ENCODE measurements around the gene PGC.

The PGC gene

DNA sequence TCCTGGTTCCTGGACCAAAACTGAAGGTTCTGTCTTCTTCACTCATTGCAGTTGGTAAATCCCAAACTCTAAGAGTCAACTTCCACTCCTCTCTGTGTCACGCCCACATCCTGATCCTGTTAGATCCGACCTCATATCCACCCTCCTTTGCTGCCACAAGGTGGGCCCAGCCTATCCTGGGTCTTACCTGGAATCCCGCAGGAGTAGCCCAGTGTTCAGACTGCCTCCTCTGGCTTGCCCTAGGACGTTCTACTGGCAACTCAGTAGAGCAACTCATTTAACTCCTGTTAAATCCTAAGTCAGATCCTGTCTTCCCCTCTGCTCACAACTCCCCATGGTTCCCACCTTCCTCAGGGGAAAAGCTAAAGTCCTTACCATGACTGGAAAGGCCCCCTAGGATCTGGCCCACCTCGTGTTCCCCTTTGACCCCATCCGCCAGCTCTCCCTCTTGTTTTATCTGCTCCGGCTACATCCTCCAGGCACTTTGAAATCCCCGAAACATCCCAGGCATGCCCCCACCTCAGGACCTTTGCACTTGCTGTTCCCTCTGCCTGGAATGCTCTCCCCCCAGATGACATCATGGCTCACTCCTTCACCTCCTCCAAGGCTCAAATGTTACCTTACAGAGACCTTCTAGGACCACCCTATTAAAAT lies 55.6 kb downstream of the PGC start:
- H3K27ac ChIP-seq = 0 out of 22 replicates have a peak overlapping the region, but pooled peaks of 1 of the 11 experiments have one; percentile 4
- no peaks in the 10 kb centered on the region for H3K9me3 ChIP-seq (replicated peaks in 1 of 11)
- no peak for TF ChIP-seq Cebpa-rat (IDR thresholded peaks at IDR 0.05)
- no peak overlapping the region for H3K9ac ChIP-seq
- no peak overlapping the region for H3K4me2 ChIP-seq
- H4K20me1 ChIP-seq = peaks cover 13 to 100% (median 74%) of the 10 kb centered on the region in 11 experiments; a peak in 19 of 22 replicates
- peaks cover 23 to 30% (median 29%) of the 10 kb centered on the region in 10 experiments for H3K4me1 ChIP-seq
- peaks cover 62 to 86% (median 73%) of the 10 kb centered on the region in 11 experiments for H3K36me3 ChIP-seq
- no peaks in the 10 kb centered on the region for H3K27me3 ChIP-seq
- no peak overlapping the region for H3K4me3 ChIP-seq

GRCh38 chr6:41690541-41691330 lies 56.5 kb downstream of the PGC start:
- Histone ChIP-seq H3K4me1 (peaks cover 18 to 25% (median 24%) of the 10 kb centered on the region in 10 experiments), H3K36me3 (peaks cover 65 to 88% (median 76%) of the 10 kb centered on the region in 11 experiments), H3K9me3 (replicated peaks in 1 of 11) (no peaks in the 10 kb centered on the region), H3K4me2 (no peak overlapping the region), H3K4me3 (no peak overlapping the region), H3K27ac (no peak overlapping the region), H3K27me3 (no peaks in the 10 kb centered on the region), H3K9ac (no peak overlapping the region), H4K20me1 (peaks cover 13 to 100% (median 70%) of the 10 kb centered on the region in 11 experiments; a peak in 19 of 22 replicates)
- no peak for TF ChIP-seq Cebpa-rat (IDR thresholded peaks at IDR 0.05)

- no peak for TF ChIP-seq Cebpa-rat (IDR thresholded peaks at IDR 0.05)
- no peak overlapping the region for H3K4me3 ChIP-seq
- no peaks in the 10 kb centered on the region for H3K9me3 ChIP-seq (replicated peaks in 1 of 11)
- H3K9ac ChIP-seq = peak overlapping the region in 2 of 11 experiments; percentile 10 to 18; a peak in 1 of 22 replicates
- H4K20me1 ChIP-seq = peaks cover 18 to 100% (median 63%) of the 10 kb centered on the region in 11 experiments; a peak in 18 of 22 replicates
- peaks cover 6 to 16% (median 12%) of the 10 kb centered on the region in 10 experiments for H3K4me1 ChIP-seq
- H3K27me3 ChIP-seq = no peaks in the 10 kb centered on the region
- no peak overlapping the region for H3K4me2 ChIP-seq
- H3K27ac ChIP-seq = no peak overlapping the region
- H3K36me3 ChIP-seq = peaks cover 79 to 89% (median 82%) of the 10 kb centered on the region in 11 experiments
These were observed 57.8 kb downstream of the PGC start for GRCh38 chr6:41689171-41690008.

GRCh38 chr6:41688256-41688965 lies 58.8 kb downstream of the PGC start:
- peaks cover 15 to 100% (median 60%) of the 10 kb centered on the region in 11 experiments; a peak in 18 of 22 replicates for H4K20me1 ChIP-seq
- no peak overlapping the region for H3K4me2 ChIP-seq
- no peaks in the 10 kb centered on the region for H3K27me3 ChIP-seq
- no peak overlapping the region for H3K27ac ChIP-seq
- no peaks in the 10 kb centered on the region for H3K9me3 ChIP-seq (replicated peaks in 1 of 11)
- peaks cover 11 to 18% (median 13%) of the 10 kb centered on the region in 10 experiments for H3K4me1 ChIP-seq
- no peak overlapping the region for H3K4me3 ChIP-seq
- TF ChIP-seq Cebpa-rat (IDR thresholded peaks at IDR 0.05) = no peak
- H3K36me3 ChIP-seq = peaks cover 80 to 94% (median 88%) of the 10 kb centered on the region in 11 experiments
- peak overlapping the region in 2 of 11 experiments; percentile 10 to 18; a peak in 2 of 22 replicates for H3K9ac ChIP-seq

GRCh38 chr6:41687501-41688175 lies 59.6 kb downstream of the PGC start:
- Histone ChIP-seq H3K9me3 (replicated peaks in 1 of 11) (no peaks in the 10 kb centered on the region), H3K4me1 (peaks cover 17 to 24% (median 19%) of the 10 kb centered on the region in 10 experiments), H3K9ac (no peak overlapping the region; a peak in 1 of 22 replicates), H3K27ac (no peak overlapping the region), H4K20me1 (peaks cover 11 to 100% (median 56%) of the 10 kb centered on the region in 11 experiments; a peak in 18 of 22 replicates), H3K27me3 (no peaks in the 10 kb centered on the region), H3K4me2 (no peak overlapping the region), H3K4me3 (no peak overlapping the region), H3K36me3 (peaks cover 80 to 89% (median 87%) of the 10 kb centered on the region in 11 experiments)
- no peak for TF ChIP-seq Cebpa-rat (IDR thresholded peaks at IDR 0.05)
